ENCODE measurements around the gene CSAG2. TPM values are rescaled to one million over a fixed set of nuclear protein-coding genes. Genes with fewer than 3 reads are reported as not detected.
"Not testable (repeated sequence)": the region's sequence is repeated elsewhere in the genome, so short reads cannot be mapped to it uniquely, and the experiment has no call there.

CSAG2 gene
- total RNA-seq, 1 experiment from 2014 or later = not detected

DNA sequence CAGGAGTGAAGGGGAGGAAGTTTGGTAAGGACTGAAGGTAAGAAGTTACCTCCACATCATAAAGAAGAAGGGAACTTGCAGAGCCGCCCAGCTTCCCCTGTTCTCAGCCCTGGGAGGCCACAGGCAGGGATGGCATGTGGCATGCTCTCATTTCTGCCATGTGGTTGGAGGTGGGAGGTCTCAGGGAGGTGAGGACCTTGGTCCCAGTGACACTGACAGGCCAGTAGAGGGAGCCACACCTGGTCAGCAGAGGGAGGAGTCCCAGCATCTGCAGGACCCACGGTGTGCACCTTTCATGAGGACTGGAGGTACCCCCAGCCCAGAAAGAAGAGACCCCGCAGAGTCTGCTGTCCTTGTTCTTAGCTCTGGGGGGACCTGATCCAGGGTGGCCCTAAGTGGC is 28.1 kb downstream of the CSAG2 start:
- DNase-seq (ENCODE audit: low read depth); in situ Hi-C loops (cut with HindIII; ENCODE audit: low pct_unique_long_range_greater_than_20kb, low sequenced_read_pairs): not testable (repeated sequence)

DNA sequence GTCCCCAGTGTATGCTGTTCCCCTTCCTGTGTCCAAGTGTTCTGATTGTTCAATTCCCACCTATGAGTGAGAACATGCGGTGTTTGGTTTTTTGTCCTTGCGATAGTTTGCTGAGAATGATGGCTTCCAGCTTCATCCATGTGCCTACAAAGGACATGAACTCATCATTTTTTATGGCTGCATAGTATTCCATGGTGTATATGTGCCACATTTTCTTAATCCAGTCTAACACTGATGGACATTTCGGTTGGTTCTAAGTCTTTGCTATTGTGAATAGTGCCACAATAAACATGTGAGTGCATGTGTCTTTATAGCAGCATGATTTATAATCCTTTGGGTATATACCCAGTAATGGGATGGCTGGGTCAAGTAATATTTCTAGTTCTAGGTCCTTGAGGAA is 34.4 kb downstream of the CSAG2 start:
- DNase-seq (ENCODE audit: low read depth); in situ Hi-C loops (cut with HindIII; ENCODE audit: low pct_unique_long_range_greater_than_20kb, low sequenced_read_pairs): not testable (repeated sequence)

DNA sequence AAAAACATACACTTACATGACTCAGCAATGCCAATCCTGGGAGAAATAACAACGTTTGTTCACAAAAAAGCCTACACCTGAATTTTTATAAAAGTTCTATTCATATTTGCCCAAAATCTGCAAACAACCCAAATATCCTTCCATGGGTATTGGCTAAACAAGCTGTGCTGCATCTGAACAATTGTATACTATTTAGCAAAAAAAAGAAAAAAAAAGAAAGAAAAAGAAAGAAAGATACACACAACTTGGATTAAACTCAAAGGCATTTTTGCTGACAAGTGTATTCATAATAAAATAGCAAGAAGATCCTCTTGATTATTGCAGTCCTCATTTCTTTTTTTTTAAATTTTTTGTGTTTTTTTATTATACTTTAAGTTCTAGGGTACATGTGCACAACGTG is 34.9 kb downstream of the CSAG2 start:
- in situ Hi-C loops (cut with HindIII; ENCODE audit: low pct_unique_long_range_greater_than_20kb, low sequenced_read_pairs) = no loop called here

DNA sequence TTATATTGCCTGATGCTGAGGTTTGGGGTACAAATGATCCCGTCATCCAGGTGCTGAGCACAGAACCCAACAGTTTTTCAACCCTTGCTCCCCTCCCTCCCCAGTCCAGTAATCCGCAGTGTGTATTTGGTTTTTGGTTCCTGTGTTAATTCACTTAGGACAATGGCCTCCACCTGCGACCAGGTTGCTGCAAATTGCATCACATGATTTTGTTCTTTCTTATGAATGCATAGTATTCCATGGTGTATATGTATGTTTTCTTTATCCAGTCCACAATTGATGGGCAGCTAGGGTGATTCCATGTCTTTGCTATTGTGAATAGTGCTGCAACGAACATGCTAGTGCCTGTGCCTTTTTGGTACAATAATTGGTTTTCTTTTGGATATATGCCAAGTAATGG is 46.0 kb downstream of the CSAG2 start:
- in situ Hi-C loops (cut with HindIII; ENCODE audit: low pct_unique_long_range_greater_than_20kb, low sequenced_read_pairs) = no loop called here

More for the DNA sequence above, 34.9 kb downstream of the CSAG2 start:
- no peak for DNase-seq (ENCODE audit: low read depth)

GRCh38 chrX:152658302-152658701 is 50.8 kb downstream of the CSAG2 start:
- in situ Hi-C loops (cut with HindIII; ENCODE audit: low pct_unique_long_range_greater_than_20kb, low sequenced_read_pairs) = no loop called here
- no peak for DNase-seq (ENCODE audit: low read depth)

More for the DNA sequence above, 46.0 kb downstream of the CSAG2 start:
- DNase-seq (ENCODE audit: low read depth) = no peak

Other genes starting within 250 kb of the CSAG2 start
- 0.30 and 0.81 TPM in 2 replicates for gene GABRQ, start 71.4 kb downstream of the CSAG2 start, total RNA-seq (2014; rRNA removed; shearing (Covaris generic); ENCODE audit: low replicate concordance)
- not detected in 2 replicates for gene MAGEA3, start 10.5 kb downstream of the CSAG2 start, total RNA-seq (2014; rRNA removed; shearing (Covaris generic); ENCODE audit: low replicate concordance)
- gene MAGEA2B, start 5.4 kb upstream of the CSAG2 start, total RNA-seq (2014; rRNA removed; shearing (Covaris generic); ENCODE audit: low replicate concordance) = not detected in 2 replicates
- gene CSAG1, start 24.4 kb upstream of the CSAG2 start, total RNA-seq (2014; rRNA removed; shearing (Covaris generic); ENCODE audit: low replicate concordance) = not detected in 2 replicates
- gene MAGEA12, start 24.5 kb upstream of the CSAG2 start, total RNA-seq (2014; rRNA removed; shearing (Covaris generic); ENCODE audit: low replicate concordance) = not detected in 2 replicates
- gene MAGEA2, start 44.6 kb upstream of the CSAG2 start, total RNA-seq (2014; rRNA removed; shearing (Covaris generic); ENCODE audit: low replicate concordance) = not detected in 2 replicates
- gene CSAG3, start 49.9 kb upstream of the CSAG2 start, total RNA-seq (2014; rRNA removed; shearing (Covaris generic); ENCODE audit: low replicate concordance) = not detected in 2 replicates
- gene MAGEA6, start 60.4 kb upstream of the CSAG2 start, total RNA-seq (2014; rRNA removed; shearing (Covaris generic); ENCODE audit: low replicate concordance) = not detected in 2 replicates
- gene CETN2, start 121.5 kb upstream of the CSAG2 start, total RNA-seq (2014; rRNA removed; shearing (Covaris generic); ENCODE audit: low replicate concordance) = 74.5 and 76.6 TPM in 2 replicates
- 32.1 and 33.7 TPM in 2 replicates for gene NSDHL, start 121.8 kb upstream of the CSAG2 start, total RNA-seq (2014; rRNA removed; shearing (Covaris generic); ENCODE audit: low replicate concordance)
- gene ZNF185, start 188.8 kb upstream of the CSAG2 start, total RNA-seq (2014; rRNA removed; shearing (Covaris generic); ENCODE audit: low replicate concordance) = 6.0 and 7.2 TPM in 2 replicates

Data from Caki2 (cell line).